ENCODE measurements around the gene CRY1.

The CRY1 gene

GRCh38 chr12:107093417-107094182 is at the start of gene CRY1:
Gene CRY1 (minus strand): TSS chr12:107093549. CDS start chr12:107092961, 588 bp downstream.
- peak; percentile 47 for DNase-seq

DNA sequence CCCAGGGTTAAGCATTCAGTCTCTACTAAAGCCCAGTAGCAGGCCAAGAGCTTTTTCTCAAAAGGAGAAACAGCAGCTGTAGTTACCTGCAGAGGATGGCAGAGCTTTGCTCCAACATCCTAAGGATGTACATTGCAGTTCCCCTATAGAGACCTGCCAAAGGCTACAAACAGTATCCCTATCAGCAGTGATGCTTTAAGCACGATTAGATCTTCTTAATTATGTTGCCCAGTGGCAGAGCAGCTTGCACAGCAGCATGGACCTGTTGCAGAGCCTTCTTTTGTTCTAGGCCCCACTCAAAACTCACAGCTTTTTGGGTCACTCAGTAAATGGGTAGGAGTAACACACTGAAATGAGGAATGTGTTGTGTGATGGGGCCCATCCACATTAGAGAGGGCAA is 46.4 kb upstream of the CRY1 start:
- no peak for DNase-seq

DNA sequence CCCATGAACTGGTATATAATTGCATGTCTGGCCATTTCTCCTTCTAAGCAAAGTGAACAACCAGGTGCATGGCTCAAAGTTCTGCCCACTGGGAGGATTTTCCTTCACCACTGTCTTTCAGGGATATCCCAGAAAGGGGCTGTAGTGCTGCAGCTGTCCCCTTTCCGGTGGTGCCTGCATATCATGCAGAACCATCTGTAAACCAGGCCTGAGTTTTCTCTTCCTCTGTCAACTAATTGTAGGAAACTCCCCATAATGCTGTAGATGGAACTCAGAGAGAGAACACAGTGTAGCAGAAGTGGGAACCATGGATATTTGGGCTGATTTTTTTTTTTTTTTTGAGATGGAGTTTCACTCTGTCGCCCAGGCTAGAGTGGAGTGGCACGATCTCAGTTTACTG is 45.6 kb upstream of the CRY1 start:
- DNase-seq, result no peak

GRCh38 chr12:107135177-107135576 is 41.8 kb upstream of the CRY1 start:
- DNase-seq, result no peak

- no peak for DNase-seq
Observed at GRCh38 chr12:107134558-107134957, 41.2 kb upstream of the CRY1 start.

GRCh38 chr12:107133462-107133861 is 40.1 kb upstream of the CRY1 start:
- no peak for DNase-seq

- DNase-seq, result peak; percentile 38
Observed at GRCh38 chr12:107131832-107132616, 38.7 kb upstream of the CRY1 start.

- DNase-seq, result peak; percentile 81
Observed at GRCh38 chr12:107130830-107131611, 37.7 kb upstream of the CRY1 start.

GRCh38 chr12:107129315-107129930 is 36.1 kb upstream of the CRY1 start:
- no peak for DNase-seq

GRCh38 chr12:107127482-107128430 is 34.4 kb upstream of the CRY1 start:
- no peak for DNase-seq

DNA sequence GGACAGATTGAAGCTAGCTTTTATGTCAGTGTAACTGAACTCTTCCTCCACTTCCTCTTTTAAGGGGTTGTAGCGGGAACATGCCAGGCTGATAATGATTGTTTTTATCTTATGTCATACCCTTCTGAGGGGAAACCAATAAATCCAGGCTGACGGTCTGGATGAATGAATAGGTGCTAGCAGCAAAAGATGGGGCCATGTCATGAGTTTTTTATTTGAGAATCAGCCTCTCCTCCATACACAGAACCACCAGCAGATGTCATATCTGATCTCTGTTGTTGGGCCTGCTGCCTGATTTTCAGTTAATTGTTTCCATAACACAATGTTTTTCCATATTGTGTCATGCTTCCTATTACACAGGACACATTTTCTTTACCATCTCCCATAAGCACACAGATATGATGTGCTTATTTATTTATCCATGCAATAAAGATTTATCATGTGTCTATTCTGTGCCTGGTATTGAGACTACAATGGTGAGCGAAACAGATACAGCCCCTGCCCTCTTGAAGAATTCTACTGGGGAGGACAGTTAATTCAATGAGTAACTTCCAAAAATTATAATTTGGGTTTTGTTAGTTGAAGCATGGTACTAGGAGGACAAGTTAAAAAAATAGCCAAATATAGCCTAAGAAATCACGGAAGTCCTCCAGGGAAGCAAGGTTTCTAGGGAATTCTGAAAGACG is 33.6 kb upstream of the CRY1 start:
- no peak for DNase-seq

DNA sequence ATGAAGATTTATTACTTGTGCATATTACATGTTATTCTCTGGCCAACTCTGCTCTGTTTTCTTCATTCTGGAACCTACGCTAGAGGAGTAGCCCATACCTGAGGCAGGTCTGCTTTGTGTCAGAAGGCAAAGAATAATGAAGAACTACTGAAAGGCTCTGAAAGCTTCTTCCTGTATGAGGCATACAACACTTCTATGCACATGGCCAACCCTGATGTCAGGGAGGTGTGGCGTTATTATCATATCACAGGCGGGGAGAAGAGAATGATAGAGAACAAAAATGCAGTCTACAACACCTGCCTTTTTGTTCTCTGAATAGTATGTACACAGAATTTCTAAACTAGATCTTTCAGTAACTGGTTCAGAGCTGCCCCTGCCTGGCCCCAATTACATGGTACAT is 32.5 kb upstream of the CRY1 start:
- DNase-seq, result no peak

- no peak for DNase-seq
Observed at GRCh38 chr12:107122452-107122958, 29.2 kb upstream of the CRY1 start.

DNA sequence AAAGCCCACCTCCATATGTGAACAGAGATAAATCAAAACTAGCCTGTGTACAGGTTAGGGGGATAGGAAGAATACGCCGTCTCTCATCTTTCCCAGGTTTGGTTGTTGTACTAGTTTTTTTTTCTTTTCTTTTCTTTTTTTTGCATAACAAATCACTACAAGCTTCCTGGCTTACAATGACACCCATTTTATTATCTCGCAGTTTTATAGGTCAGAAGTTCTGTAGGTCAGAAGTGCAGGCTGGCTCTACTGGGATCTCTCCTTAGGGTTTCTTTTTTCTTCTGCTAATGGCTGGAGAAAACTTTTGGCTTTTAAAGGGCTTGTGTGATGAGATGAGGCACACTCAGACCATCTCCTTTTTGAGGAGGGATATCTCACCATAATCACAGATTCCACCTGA is 25.7 kb upstream of the CRY1 start:
- DNase-seq, result no peak

- no peak for DNase-seq
Observed at GRCh38 chr12:107118624-107119023, 25.3 kb upstream of the CRY1 start.

DNA sequence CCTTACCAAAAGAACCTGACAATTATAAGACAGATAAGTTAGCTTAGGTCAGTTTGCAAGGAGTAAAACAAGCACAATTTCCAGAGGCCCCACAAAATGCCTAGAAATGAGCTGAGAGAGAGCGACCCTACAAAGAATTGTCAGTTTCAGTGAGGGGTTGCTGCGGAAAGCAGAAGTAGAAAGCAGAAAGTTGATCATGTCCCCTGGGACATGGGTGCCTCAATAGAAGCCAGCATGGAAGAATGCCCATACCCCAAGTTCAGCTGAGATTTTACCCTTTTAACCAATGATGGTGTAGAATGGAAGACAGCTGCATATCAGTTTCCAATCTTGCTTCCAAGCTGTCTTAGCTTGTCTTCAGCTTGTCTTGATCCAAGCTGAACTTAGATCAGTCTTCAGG is 21.8 kb upstream of the CRY1 start:
- DNase-seq, result no peak

DNA sequence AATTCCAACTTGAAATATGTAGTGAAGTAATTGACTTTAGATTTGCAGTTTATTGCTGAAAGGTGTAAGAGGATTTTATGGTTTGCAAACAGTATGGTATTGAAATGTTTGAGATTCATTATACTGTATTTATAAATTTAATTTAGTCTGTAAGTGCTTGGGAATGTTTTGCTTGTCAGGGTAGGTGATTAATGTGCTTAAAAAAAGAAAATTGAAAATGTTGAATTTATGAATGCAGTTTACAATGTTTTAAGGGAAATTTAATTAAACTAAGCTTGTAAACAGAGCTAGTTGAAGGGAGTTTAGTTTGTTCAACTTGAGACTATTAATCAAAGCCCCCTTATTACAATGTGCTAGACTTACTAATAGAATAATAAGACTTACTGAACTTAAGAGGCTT is 18.0 kb upstream of the CRY1 start:
- no peak for DNase-seq

- no peak for DNase-seq
Observed at GRCh38 chr12:107109726-107110719, 16.7 kb upstream of the CRY1 start.

GRCh38 chr12:107108995-107109508 is 15.7 kb upstream of the CRY1 start:
- no peak for DNase-seq

Measured in NCI-H524 treated with DMSO at 0.1 percent for 48 hours (cell line).